NT2/D1 (cell line): Measurements from ENCODE around the gene BSPRY.

ENCODE experiments used
- SUZ12 ChIP-seq: IDR thresholded peaks from 2 replicates; pipeline ENCODE4 v1.6.1; 2011; ENCODE audit not compliant: insufficient read length, insufficient read depth; ENCODE audit errors: extremely low read depth
- YY1 ChIP-seq: IDR thresholded peaks from 2 replicates; pipeline ENCODE4 v1.6.1; 2011; ENCODE audit not compliant: insufficient read length, insufficient read depth
- ZNF274 ChIP-seq: IDR thresholded peaks from 2 replicates; pipeline ENCODE4 v1.6.1; 2011; ENCODE audit warnings: mild to moderate bottlenecking, low read depth, low read length

GRCh38 chr9:113388833-113389232 lies 39.5 kb downstream of the BSPRY start:
- TF ChIP-seq ZNF274 (no peak), SUZ12 (no peak), YY1 (no peak)
